KMS-11 (cell line): ENCODE results near the gene GAB3.

ENCODE experiments used
- H2AFZ ChIP-seq: fragments of 200-600 bp; sonication (generic); 2 replicates; pipeline ENCODE4 v1.6.1; 2016; ENCODE audit warnings: antibody characterized with exemption, mixed run types, low read depth
- H3K27ac ChIP-seq: fragments of 200-600 bp; sonication (generic); 2 replicates; pipeline ENCODE4 v1.6.1; 2016; ENCODE audit warnings: mild to moderate bottlenecking, mixed run types
- H3K27me3 ChIP-seq: fragments of 200-600 bp; sonication (generic); 2 replicates; pipeline ENCODE4 v1.6.1; 2017; ENCODE audit warnings: mild to moderate bottlenecking, low read depth, mixed run types, moderate library complexity; ENCODE audit not compliant: insufficient read depth
- H3K36me3 ChIP-seq: fragments of 200-600 bp; sonication (generic); 2 replicates; pipeline ENCODE4 v1.6.1; 2017; ENCODE audit warnings: mild to moderate bottlenecking, mixed run types; ENCODE audit not compliant: insufficient read depth
- H3K4me1 ChIP-seq: fragments of 200-600 bp; sonication (generic); 2 replicates; pipeline ENCODE4 v1.6.1; 2016; ENCODE audit warnings: mild to moderate bottlenecking, low read depth, mixed run types; ENCODE audit not compliant: poor library complexity, severe bottlenecking
- H3K4me2 ChIP-seq: fragments of 200-600 bp; sonication (generic); 2 replicates; pipeline ENCODE4 v1.7.0; 2016; ENCODE audit warnings: mild to moderate bottlenecking, mixed run types
- H3K4me3 ChIP-seq: fragments of 200-600 bp; sonication (generic); IDR thresholded peaks from 2 replicates; pipeline ENCODE4 v1.6.1; 2017; ENCODE audit warnings: low read depth, low read length, mixed read lengths; ENCODE audit not compliant: insufficient read depth
- H3K79me2 ChIP-seq: fragments of 200-600 bp; sonication (generic); 2 replicates; pipeline ENCODE4 v1.6.1; 2016; ENCODE audit warnings: low read depth, mixed run types; ENCODE audit not compliant: insufficient read depth
- H3K9ac ChIP-seq: fragments of 200-600 bp; sonication (generic); 2 replicates; pipeline ENCODE4 v1.6.1; 2016; ENCODE audit warnings: mild to moderate bottlenecking, mixed run types
- H4K20me1 ChIP-seq: fragments of 200-600 bp; sonication (generic); 2 replicates; pipeline ENCODE4 v1.6.1; 2016; ENCODE audit warnings: mild to moderate bottlenecking, mixed run types; ENCODE audit not compliant: insufficient read depth
- CTCF ChIP-seq: fragments of 200-600 bp; sonication (generic); conservative IDR thresholded peaks from 2 replicates; pipeline ENCODE4 v1.6.1; 2017; ENCODE audit warnings: low read depth, mild to moderate bottlenecking, antibody characterized with exemption, low read length, moderate library complexity, mixed read lengths

Gene GAB3

DNA sequence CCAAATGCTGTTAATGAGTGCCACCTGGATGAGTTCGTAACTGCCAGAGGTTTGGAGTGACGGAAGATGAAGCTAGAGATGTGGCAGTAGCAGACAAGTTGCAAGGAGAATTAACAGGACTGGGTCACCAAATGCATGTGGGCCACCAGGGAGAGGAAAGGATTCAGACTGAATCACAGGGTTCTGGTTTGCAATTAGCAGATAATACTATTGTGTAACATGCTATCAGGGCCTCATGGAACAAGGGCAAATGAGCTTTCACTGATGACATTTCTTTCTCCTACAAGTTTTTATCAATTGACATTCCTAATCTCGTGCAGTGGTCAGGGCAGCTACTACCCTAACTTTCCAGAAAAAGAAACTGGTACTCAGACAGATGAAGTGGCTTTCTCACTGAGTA, 21.4 kb downstream of the GAB3 start:
- Histone ChIP-seq H3K4me1 (no peaks in the 10 kb centered on the region), H3K4me3 (no peak overlapping the region), H2AFZ (no peak overlapping the region), H3K27me3 (no peaks in the 10 kb centered on the region), H3K4me2 (no peak overlapping the region), H3K36me3 (no peaks in the 10 kb centered on the region), H3K9ac (no peak overlapping the region), H3K27ac (no peak overlapping the region), H4K20me1 (no peaks in the 10 kb centered on the region), H3K79me2 (no peaks in the 10 kb centered on the region)
- TF ChIP-seq CTCF = no peak

DNA sequence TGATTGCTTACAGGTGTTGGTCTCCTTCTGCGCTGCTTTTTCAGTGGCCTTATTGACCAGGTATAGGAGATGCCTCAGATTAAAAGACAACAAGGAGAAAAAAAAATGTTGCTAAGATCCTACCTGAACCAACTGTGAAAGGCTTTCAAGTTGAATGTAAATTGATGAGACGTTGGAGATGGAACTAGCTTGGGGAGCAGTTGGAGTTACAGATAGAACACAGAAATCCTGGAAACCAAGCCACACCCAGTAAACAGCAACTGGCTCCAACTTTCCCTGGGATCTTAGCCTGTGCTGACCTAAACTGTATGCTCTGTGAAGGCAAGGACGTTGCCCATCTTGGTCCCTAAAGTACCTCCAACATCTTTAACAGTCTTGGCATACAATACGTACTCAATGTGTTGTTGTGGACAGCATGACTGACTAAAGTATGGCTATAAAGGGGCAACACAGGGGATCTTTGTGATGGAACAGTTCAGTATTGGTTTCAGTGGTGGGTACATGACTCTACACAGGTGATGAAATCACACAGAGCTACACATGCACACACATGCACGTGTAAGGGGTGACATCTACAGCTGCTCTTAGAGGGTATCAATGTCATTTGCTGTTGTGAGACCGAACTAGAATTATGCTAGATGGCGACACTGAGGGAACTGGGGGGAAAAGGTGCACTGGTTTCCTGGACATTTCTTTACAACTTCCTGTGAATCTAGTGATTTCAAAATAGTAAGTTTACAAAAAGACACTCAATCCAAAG, 22.3 kb downstream of the GAB3 start:
- no peaks in the 10 kb centered on the region for H3K79me2 ChIP-seq
- H3K27ac ChIP-seq = no peak overlapping the region
- no peaks in the 10 kb centered on the region for H4K20me1 ChIP-seq
- H3K9ac ChIP-seq = no peak overlapping the region
- TF ChIP-seq CTCF = no peak
- no peaks in the 10 kb centered on the region for H3K36me3 ChIP-seq
- H3K4me3 ChIP-seq = no peak overlapping the region
- no peak overlapping the region for H3K4me2 ChIP-seq
- no peak overlapping the region for H2AFZ ChIP-seq
- H3K4me1 ChIP-seq = no peaks in the 10 kb centered on the region
- H3K27me3 ChIP-seq = no peaks in the 10 kb centered on the region

- no peak for TF ChIP-seq CTCF
- no peak overlapping the region for H3K27ac ChIP-seq
- H3K36me3 ChIP-seq = no peaks in the 10 kb centered on the region
- H3K9ac ChIP-seq = no peak overlapping the region
- H4K20me1 ChIP-seq = no peaks in the 10 kb centered on the region
- no peak overlapping the region for H3K4me2 ChIP-seq
- no peaks in the 10 kb centered on the region for H3K4me1 ChIP-seq
- no peaks in the 10 kb centered on the region for H3K79me2 ChIP-seq
- no peak overlapping the region for H3K4me3 ChIP-seq
- H3K27me3 ChIP-seq = no peaks in the 10 kb centered on the region
- no peak overlapping the region for H2AFZ ChIP-seq
Observed at GRCh38 chrX:154727871-154728270, 23.0 kb downstream of the GAB3 start.

GRCh38 chrX:154727418-154727817, 23.5 kb downstream of the GAB3 start:
- H3K27me3 ChIP-seq = no peaks in the 10 kb centered on the region
- no peak overlapping the region for H3K27ac ChIP-seq
- no peak overlapping the region for H3K4me2 ChIP-seq
- H3K36me3 ChIP-seq = no peaks in the 10 kb centered on the region
- no peak for TF ChIP-seq CTCF
- H2AFZ ChIP-seq = no peak overlapping the region
- H3K4me3 ChIP-seq = no peak overlapping the region
- no peak overlapping the region for H3K9ac ChIP-seq
- no peaks in the 10 kb centered on the region for H3K4me1 ChIP-seq
- no peaks in the 10 kb centered on the region for H3K79me2 ChIP-seq
- H4K20me1 ChIP-seq = no peaks in the 10 kb centered on the region
